ENCODE results near the gene FRMPD1.

The FRMPD1 gene

GRCh38 chr9:37788332-37788731, 137.6 kb downstream of the FRMPD1 start:
- no peak for DNase-seq

GRCh38 chr9:37790096-37790495, 139.3 kb downstream of the FRMPD1 start:
- DNase-seq: no peak

GRCh38 chr9:37792122-37792521, 141.4 kb downstream of the FRMPD1 start:
- no peak for DNase-seq

GRCh38 chr9:37796232-37796631, 145.5 kb downstream of the FRMPD1 start:
- DNase-seq: no peak
